Esophagus mucosa (tissue), 1 donor: ENCODE data around the gene ITPRID2. TPM values are rescaled to one million over a fixed set of nuclear protein-coding genes. Genes with fewer than 3 reads are reported as not detected.

Experiments used
- ATAC-seq: fragments of 200-7000 bp; cut with Tn5 transposase; one replicate; pipeline ENCODE4 v1.9.1; 2020
- total RNA-seq: library from RNA; stranded (reverse); gene quantifications from one replicate; pipeline ENCODE4 v1.2.4, GENCODE V29; 2023
- donor health status: DM: yes; HTN: yes; CAD: no.

The ITPRID2 gene
- 73.7 TPM for total RNA-seq

- peak; percentile 99 for ATAC-seq
Observed at GRCh38 chr2:181891258-181891965, at the start of gene ITPRID2. Gene ITPRID2 (plus strand): TSS chr2:181891730. CDS start chr2:181892067, 337 bp downstream.

- ATAC-seq: no peak
Observed at GRCh38 chr2:181844551-181845290, 46.8 kb upstream of the ITPRID2 start.

DNA sequence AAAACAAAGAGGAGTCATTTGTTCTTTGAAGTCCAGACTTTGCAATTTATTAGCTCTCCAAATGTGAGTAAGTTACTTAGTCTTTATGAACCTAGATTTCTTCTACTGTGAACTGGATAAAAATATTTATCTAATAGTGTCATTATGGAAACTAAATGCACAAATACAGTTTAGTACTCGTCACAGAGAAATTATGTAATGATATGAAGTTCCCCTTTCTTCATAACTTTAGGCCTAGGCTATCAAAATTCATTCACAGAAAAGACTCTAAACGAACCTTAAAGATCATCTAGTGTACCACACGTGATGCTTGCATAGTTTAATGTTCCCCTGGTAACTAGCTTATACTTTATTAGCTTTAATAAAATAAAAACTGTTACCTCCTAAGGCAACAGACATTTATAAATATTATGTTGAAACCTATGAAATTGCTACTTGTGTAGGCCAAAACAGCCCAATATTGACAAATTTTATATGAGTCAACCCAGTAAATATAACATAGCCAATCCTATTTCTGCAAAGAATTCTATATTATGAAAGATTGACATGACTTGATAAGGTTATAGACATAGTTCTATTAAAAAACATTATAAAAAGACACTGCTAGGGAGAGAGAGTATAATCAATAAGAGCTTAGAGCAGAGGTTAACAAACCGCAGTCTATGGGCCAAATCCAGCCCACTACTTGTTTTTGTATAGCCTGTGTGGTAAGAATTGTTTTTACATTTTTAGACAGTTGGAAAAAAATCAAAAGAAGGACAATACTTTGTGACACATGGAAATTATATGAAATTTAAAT lies 44.9 kb upstream of the ITPRID2 start:
- no peak for ATAC-seq

GRCh38 chr2:181847198-181847556 lies 44.4 kb upstream of the ITPRID2 start:
- ATAC-seq: no peak

DNA sequence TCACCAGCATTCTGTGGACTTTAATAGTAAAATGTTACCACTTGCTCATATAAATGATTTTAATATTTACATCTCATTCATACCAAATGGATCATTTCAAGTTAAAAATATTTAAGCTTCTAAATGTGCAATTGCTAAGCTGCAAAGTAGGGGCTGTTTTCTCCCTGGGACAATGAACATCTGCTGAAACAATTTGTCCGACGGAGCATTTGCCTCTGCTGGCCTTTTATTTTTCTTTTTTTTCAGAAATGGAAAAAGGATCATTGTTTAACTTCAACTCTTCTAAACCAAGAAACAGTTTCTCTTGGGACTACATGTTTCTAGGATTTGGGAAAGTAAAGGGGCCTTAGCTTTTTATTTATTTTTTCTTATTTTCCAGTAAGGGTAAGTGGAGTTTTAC lies 43.8 kb upstream of the ITPRID2 start:
- no peak for ATAC-seq

DNA sequence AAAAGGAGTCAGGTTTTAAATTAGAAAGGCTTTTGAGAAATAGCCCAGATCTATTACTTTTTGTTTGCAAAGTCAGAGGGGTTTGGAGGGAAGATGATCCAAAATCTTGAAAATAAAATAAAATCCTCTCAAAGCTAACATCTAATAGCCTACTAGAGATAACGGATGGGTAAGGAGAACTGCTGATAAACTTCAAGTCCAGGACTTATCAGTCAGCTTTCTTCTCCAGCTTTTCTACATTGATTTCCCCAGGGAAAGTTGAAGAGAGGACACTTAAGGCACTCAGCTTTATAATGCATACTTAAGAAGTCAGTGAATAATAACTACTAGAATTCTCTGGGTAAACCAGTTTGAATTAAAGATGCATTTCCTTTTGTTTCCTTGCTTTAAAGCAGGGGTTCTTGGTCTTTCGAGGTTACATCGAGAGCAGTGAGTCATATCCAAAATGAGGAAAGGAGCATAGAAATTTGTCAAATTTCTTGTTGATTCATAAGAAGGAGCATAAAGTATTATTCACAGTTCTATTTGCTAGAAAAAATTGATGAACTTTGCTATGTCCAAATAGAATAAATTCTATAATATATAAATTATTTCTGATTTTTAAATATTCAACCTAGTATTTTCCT lies 43.2 kb upstream of the ITPRID2 start:
- no peak for ATAC-seq

GRCh38 chr2:181849601-181850000 lies 41.9 kb upstream of the ITPRID2 start:
- no peak for ATAC-seq

- ATAC-seq: no peak
Observed at GRCh38 chr2:181850936-181851560, 40.5 kb upstream of the ITPRID2 start.

DNA sequence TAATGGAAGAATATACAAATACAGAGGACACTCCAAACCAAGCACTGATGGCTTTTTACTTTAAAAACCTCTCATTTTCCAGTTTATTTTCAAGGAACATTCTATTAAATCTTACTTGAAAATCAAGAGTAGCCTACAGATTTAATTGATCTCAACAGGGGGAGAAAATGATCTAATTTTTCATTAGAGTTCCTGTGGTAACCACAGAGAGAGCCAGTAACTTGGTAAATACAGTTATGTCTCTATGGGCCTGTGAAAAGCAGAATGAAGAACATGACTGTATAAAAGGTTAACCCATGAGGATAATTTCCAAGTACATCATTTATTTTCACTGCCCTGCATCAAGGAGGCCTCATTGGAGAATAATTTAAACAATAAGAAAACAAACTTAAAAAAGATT lies 39.8 kb upstream of the ITPRID2 start:
- no peak for ATAC-seq

- no peak for ATAC-seq
Observed at GRCh38 chr2:181853696-181854095, 37.8 kb upstream of the ITPRID2 start.

DNA sequence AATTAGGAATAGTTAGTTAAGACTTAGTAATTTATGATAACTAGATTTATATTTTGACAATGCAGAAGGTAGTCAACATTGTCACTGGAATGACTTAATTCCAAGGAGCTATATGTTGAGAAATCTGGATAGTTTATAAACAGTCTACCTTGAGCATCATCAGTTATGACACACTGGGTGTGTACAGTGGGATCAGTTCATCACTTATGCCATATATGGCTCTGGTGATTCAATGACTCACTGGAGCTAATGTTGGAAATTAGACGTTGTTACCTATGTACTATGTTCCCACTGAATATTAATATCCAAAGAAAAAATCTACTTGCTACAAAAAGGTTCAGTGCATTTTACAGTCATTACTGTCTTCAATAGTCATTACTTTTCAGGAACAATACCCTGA lies 34.0 kb upstream of the ITPRID2 start:
- ATAC-seq: peak; percentile 99

DNA sequence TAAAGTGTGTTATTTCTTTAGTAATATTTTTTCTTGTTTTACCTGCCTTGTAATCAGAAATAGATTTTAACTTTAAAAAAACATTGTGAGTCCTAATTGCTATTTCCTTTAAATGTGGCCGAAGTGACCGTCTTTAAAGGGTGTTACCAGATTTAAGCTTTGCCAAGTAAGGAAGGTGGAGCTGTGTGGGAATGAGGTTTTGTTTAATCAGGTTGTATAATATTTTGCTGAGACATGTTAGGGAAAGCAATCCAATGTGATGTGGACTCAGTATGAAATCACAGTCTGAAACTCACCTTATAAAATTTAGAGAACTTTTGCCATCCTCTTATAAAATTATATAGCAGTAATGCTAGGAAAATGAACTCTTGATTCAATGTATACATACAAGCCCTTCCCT lies 32.9 kb upstream of the ITPRID2 start:
- ATAC-seq: peak; percentile 69

DNA sequence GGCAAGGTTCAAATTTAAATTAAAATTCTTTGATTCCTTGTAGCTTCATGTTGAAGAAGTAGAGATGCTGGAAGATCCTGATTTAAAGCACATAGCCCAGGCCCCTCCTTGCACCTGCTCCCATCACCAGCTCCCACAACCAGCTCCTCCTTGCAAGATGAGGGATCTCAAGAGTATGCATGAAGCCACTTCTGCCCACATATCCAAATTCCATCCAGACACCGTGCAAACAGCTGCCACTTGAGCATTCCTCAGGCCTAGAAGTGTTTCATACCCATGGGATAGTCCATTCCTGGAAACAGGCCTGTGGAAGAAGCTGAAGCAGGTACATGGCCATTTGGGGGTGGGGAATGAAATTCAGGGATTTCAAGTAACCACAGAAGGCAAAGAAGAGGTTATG lies 32.4 kb upstream of the ITPRID2 start:
- no peak for ATAC-seq

DNA sequence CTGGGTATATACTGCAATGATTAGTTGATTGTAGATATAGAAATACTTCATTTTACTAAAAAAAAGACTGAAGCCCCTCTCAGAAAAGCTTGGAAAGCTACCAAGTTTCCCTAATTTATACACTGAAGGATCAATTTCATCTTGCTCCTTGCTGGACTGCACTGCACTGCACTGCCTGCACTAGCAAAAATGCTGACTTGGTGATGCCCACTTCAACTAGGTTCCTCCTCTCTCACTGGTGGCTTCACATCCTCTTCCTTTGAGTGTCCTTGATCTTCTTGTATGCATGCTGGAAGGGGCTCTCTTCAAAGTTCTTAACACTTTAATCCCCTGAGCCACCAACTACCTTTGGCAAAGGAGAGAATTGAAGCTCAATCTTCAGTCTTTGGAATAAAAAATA lies 31.7 kb upstream of the ITPRID2 start:
- ATAC-seq: no peak

- no peak for ATAC-seq
Observed at GRCh38 chr2:181861379-181861778, 30.2 kb upstream of the ITPRID2 start.

GRCh38 chr2:181862583-181863281 lies 28.8 kb upstream of the ITPRID2 start:
- ATAC-seq: no peak

DNA sequence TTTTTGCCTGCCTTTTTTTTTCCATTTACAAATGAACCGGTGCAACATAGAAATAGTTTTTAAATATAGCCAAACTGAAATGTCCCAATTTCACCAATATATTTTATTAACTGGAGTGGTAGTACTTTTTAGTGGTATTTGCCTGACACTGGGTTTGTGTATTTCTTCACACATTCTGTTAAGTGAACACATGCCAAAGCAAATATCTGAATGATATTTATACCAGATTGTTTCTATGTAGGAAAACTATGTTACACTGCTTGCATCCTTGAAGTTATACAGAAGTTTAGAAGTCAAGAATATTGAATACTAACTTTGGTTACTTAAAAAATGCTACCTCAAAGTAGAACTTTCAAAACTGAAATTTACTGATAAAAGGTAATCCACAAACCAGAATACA lies 19.4 kb upstream of the ITPRID2 start:
- ATAC-seq: no peak

DNA sequence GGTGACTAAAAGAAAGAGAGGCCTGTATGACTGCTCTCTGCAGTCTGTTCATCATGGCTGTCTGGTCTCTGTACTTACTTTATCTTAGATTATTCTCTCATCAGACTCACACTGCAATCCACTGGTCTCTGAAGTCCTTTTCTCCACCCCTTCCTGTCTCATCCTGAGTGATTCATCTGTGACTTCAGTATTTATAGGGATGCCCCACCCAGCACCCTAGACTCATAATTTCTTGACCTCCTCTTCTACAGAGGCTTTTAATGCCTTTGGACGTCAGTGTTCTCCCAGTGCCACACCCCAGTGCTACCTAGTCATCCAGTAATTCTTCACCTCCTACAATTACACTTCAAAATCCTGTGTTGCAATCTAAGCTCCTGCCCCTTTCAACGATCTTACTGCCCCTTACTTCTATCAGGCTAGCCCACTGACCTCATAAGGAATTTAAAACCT lies 14.9 kb upstream of the ITPRID2 start:
- ATAC-seq: peak; percentile 100

DNA sequence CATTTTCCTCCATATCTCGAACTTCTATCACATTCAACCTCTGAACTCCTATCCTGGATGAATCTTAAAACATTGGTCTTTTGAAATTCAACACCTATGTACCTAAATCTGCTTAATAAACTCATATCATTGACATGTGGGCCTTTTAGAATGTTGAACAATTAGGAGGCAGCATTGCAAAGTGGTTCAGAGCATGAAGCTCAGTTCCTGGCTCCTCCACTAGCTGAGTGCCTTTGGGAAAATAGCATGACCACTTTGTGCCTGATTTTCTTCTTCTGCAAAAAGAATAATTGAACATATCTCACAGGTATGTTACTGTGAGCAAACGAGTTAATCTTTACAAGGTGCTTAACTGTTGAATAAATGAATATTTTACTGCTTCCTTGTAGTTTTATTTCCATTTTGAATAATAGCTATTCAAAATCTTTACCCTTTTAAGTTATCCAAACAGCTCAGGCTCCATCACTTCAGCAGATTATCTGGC lies 14.3 kb upstream of the ITPRID2 start:
- ATAC-seq: no peak

- ATAC-seq: no peak
Observed at GRCh38 chr2:181878448-181878847, 13.1 kb upstream of the ITPRID2 start.

DNA sequence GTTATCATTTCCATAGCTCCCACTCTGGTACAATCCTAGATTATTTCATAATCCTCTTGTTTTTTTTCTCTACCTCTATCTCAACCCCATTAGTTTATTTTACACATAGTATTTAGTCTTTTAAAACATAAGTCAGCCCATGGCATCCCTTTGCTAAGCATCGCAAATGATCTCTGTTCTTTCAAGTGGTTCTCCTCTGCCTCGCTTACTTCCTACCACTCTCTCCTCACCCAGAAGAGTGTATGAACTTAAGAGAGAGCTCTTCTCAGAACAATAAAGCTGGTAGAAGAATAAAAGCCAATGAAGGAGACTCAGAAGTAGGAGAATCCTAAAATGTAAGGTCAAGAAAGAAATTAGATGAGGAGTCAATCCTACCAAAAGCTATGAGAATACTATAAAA lies 12.2 kb upstream of the ITPRID2 start:
- ATAC-seq: no peak
